GM12865 (cell line): ENCODE results near the gene WNT5A.

Experiments
- DNase-seq: peaks from one replicate; pipeline ENCODE4 v3.0.0; 2010; ENCODE audit warnings: low read depth
- H3K4me3 ChIP-seq: 2 replicates; pipeline ENCODE4 v1.5.1; 2011; ENCODE audit warnings: mild to moderate bottlenecking, low read depth, low read length, control low read depth
- TF ChIP-seq, protein P1 (sequence below): IDR thresholded peaks from 2 replicates; pipeline ENCODE4 v1.5.1; 2011; ENCODE audit warnings: low read length, control low read depth, low read depth, inconsistent platforms; ENCODE audit not compliant: insufficient read depth; ENCODE audit errors: missing control alignments

Gene WNT5A

DNA sequence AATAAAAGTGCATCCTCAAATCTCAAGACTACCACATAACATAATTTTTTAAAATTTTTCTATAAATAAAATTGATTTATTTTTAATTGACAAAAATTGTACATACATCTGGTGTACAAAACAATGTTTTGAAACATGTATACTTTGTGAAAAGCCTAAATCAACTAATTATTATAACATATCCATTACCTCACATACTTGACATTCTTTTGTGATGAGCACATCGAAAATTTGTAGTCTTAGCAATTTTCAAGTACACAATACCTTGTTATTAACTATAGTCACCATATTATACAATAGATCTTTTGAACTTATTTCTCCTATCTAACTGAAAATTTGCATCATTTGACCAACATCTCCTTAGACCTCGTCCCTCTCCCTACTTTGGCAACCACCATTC lies 7.9 kb upstream of the WNT5A start:
- H3K4me3 ChIP-seq, result no peak overlapping the region
- TF ChIP-seq, protein P1, sequence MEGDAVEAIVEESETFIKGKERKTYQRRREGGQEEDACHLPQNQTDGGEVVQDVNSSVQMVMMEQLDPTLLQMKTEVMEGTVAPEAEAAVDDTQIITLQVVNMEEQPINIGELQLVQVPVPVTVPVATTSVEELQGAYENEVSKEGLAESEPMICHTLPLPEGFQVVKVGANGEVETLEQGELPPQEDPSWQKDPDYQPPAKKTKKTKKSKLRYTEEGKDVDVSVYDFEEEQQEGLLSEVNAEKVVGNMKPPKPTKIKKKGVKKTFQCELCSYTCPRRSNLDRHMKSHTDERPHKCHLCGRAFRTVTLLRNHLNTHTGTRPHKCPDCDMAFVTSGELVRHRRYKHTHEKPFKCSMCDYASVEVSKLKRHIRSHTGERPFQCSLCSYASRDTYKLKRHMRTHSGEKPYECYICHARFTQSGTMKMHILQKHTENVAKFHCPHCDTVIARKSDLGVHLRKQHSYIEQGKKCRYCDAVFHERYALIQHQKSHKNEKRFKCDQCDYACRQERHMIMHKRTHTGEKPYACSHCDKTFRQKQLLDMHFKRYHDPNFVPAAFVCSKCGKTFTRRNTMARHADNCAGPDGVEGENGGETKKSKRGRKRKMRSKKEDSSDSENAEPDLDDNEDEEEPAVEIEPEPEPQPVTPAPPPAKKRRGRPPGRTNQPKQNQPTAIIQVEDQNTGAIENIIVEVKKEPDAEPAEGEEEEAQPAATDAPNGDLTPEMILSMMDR, result no peak
- DNase-seq, result no peak

DNA sequence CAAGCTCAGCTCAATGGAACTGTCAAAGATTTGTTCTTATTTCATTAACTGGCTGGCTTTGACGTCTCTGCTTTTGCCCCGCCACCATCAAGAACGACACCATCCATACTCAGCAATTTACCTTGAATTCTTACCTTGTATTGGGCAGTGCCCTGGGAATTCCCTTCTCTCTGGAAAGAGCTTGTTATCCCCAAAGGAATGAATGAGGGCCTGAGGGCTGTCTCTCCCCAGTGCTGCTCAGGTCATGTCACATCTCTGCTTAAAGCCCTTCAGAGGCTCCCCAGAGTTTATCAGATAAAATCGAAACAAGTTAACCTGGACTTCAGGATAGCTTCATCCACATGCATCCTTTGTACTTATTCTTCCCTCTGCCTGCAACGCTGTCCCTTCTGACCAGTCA lies 5.9 kb upstream of the WNT5A start:
- TF ChIP-seq, protein P1, result no peak
- DNase-seq, result no peak
- H3K4me3 ChIP-seq, result no peak overlapping the region

DNA sequence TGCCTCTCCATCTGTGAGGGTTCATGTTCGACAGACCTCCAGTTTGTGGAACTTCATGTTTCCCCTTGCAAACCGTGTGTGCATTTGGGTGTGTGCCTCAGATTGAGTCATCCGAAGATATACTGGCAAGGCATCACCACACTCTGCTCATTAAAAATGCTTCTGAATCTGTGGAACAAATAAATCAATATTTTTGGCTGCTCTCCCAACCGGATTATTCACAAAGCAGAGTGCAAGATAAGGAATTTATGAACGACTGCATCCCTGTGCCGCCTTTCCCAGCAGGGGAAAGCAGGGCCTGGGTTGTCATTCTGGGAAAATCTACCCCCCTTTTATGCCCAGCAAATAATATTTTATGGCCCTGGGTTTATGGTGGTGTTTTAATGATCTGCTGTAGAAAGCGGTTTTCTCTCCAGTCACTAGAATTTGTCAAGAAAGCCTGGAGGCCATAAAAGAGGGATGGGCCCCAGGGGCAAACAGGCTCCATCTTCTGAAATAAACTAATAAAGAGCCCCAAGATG lies 4.2 kb upstream of the WNT5A start:
- DNase-seq, result no peak
- TF ChIP-seq, protein P1, result no peak
- no peak overlapping the region for H3K4me3 ChIP-seq

DNA sequence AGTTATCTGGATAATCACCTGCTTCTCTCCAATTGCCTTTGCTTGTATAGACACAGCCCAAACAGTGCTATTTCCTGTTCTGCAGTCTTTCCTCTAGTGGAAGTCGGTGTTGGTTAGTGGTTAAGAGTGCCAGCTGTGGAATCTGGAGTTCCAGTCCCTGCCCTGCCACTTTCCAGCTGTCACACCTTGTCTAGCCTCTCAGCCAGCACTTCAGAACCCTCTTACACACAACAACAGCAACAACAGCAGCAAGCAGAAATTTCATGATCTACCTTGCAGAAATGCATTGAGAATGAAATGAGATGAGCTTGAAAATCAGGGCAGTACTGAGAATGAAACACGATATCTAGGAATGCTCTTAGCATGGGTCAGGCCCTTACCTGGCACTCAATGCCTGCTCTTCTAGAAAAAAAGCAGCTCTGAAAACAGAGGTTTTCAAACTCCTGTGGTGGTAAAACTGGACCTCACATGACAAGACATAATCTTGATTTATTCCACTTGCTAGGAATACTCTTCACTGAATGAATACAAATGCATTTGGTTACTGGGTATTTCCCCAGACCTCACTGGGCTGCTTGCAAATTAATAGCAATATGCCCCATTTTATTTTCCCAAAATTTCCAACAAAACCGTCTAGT lies 3.3 kb upstream of the WNT5A start:
- TF ChIP-seq, protein P1, result no peak

DNA sequence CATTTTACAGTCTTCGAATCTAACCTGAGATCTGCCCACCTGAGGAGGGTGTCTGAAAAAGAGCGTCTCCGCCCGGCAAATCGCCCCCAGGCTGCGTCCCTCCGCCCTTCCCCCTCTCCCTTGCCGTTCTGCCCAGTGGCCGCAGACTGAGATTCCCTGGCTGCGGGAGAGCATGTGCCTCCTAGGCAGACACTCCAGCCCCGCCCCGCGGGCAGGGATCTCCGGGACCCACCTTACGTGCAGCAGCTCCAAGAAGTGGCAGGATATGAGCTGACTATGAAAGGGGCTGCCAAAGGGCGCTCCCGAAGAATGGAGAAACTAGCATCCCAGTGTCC lies 2.7 kb upstream of the WNT5A start:
- H3K4me3 ChIP-seq, result no peak overlapping the region
- no peak for DNase-seq
- TF ChIP-seq, protein P1, result no peak

More for the DNA sequence above, 3.3 kb upstream of the WNT5A start:
- DNase-seq, result no peak
- no peak overlapping the region for H3K4me3 ChIP-seq

DNA sequence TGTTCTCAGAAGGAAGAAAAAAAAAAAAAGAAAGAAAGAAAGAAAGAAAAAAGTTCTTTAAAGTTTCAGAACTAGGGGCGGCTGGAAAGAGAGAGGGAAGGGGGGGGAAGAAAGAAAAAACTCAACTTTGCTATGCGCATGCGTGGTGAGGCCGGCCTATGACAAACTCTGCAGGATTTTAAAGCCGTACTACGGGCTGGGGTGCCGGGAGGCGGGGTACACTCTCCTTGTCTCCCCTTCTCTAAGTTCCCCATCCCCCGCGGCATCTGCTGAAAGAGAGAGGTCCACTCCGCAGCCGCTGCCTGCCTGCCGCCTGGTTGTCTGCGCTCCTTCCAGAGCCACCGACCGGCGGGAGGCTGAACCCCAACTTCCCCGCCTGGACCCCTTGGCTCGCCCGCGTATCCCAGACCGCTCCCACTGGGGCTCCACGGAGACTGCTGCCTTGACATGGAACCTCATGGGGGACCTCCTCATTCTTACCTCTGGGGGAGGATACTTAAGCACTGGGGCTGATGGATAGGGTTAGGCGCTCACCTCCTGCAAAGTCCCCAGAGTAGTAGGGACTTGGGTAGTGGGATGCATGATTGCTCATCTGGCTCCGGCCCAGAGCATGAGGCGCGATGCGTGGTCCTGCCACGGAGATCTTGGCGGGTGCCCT lies 1.4 kb upstream of the WNT5A start:
- H3K4me3 ChIP-seq, result peak overlapping the region; percentile 60
- TF ChIP-seq, protein P1, result no peak
- DNase-seq, result peak; percentile 76
